Skin epidermis (tissue), 12 donors: ENCODE results near the gene ACY1.
"Not testable (repeated sequence)": the region's sequence is repeated elsewhere in the genome, so short reads cannot be mapped to it uniquely, and the experiment has no call there.

Experiments used
- H3K27ac ChIP-seq, 21 experiments: fragments of 200-600 bp; sonication (generic) in 11 of 21; one replicate each; pipeline ENCODE4 v1.5.0; 2020; ENCODE audit warnings: mild to moderate bottlenecking in 3 of 21, inconsistent platforms in 2 of 21, moderate library complexity in 2 of 21
- H3K4me3 ChIP-seq, 7 experiments: fragments of 200-600 bp; sonication (generic) in 2 of 7; one replicate each; pipeline ENCODE4 v1.5.0; 2020; ENCODE audit warnings: inconsistent platforms in 2 of 7, mild to moderate bottlenecking in 2 of 7, moderate library complexity in 1 of 7

The ACY1 gene

DNA sequence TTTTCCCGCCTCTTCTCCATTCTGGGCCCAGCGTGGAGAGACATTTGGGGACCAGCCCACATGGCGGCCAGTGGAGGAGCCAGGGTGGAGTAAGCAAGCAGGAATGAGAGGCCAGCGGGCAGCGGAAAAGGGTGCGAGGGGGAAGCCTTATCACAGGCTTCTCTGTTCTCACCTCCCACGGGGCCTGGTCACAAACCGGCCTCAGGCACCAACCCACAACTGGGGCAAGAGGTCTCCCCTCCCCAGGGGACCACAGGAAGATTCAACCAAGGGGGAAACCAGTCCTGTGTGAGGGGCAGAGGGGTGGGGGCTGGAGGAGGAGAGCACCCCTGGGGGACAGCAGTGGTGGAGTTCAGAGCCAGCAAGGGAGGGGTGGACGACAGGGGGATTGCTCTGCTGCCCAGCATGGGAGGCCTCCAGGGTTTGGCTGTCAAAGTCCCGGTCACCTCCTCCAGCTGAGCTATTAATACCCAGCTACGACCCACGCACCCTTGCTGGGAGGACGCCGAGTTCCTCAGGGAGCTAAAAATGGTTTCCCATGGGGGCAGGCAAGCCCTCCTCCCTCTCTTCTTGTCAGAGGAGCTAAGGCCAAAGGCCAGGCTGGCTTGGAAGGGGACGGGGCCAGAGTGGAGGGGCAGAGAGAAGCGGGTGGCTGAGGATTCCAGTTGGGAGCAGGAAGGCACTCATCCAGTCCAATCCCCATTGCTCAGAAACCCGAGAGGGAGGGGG, 36.2 kb downstream of the ACY1 start:
- H3K27ac ChIP-seq, result peak overlapping the region in 2 of 21 experiments; percentile 24 to 57

DNA sequence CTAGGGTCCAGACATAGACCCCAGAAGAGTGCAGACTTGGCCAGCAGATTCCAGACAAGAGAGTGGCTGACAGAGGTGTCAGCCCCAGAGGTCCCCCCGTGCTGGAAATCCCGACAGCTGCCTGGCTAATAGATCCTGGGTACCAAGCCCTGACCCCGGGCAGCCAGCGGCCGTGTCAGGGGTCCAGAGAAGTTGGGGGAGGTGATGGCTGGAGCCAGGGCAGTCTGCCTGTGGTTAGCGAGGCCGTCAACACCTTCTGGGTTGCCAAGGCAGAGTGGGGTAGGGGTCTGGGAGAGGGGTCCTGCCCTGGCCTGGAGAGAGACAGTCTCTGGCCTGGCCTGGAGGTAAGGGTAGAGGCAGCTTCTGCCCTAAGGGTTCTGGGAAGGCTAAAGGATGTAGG, 37.5 kb downstream of the ACY1 start:
- Histone ChIP-seq H3K27ac (peak overlapping the region in 2 of 21 experiments; percentile 34 to 37), H3K4me3 (no peak overlapping the region)

More for the DNA sequence above, 36.2 kb downstream of the ACY1 start:
- H3K4me3 ChIP-seq, result no peak overlapping the region

DNA sequence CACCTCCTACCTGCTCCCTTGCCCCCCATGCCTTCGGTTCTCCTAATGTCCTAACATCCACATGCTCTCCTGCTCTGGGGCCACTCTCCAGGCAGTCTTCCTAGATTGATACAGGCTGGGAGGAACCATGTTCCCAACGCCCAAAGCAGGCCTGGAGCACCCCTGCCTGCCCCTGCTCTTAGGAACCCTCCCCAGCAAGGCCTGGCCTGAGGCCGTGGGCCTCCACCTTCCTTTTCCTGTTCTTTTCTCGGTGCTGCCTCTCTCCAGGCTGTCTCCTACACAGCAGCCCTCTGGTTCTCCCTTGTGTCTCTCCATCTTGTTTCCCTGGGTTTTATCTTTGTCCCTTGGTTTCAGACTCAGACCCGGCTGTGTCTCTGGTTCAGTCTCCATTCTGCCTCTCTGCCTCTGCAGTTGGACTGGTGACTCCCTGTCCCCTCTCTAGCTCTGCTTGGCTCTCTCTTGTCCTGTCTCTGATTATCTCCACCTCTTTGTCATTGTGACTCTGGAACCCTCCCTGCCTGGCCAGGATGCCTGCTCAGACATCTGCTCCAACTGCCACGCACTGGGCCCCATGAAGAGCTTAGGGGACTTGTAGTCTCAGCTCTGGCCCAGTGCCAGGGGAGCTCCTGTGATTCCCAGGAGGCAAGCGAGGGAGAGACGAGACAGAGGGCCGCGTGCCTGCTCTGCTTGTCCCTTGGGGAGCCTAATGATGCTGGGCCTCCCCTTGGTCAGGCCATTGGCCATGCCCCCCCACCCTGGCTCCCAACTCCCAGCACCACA, 38.3 kb downstream of the ACY1 start:
- H3K4me3 ChIP-seq, result no peak overlapping the region
- H3K27ac ChIP-seq, result peak overlapping the region in 4 of 21 experiments; percentile 28 to 37 (median 32)

DNA sequence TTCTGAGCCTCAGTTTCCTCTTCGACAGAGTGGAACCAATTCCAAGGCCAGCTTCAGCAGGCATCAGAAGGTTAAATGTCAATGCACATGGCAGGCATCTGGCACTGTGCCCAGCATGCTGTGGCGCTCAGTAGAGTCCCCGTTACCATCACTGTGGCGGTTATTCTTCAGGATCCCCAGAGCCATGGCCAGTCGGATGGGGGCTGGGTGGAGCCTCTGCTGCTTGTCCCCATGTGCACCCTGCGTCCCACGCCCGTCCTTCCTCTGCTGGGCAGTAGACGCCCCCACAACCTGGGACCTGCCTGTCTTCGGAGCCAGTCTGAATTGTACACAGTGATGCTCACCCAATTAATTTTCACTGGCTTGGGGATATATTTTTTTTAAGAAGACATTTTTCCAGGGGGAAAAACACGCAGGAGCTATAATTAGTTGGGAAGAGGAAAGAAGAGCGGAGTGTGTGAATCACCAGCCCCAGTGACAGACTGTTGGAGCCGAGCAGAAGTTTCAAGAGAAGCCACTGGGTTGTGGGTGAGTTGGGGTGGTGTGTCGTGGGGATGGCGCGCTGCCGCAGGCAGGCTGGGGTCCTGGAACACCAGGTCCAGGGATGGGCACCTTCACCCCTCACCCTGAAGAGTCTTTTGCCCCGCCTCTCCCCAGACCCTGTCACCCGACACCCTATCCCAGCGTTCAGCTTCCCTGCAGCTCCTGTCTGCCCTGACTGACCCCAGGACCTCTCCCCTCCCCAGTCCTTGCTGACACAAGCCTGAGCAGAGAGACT, 39.2 kb downstream of the ACY1 start:
- Histone ChIP-seq H3K27ac (peak overlapping the region in 1 of 21 experiments; percentile 31), H3K4me3 (no peak overlapping the region)

DNA sequence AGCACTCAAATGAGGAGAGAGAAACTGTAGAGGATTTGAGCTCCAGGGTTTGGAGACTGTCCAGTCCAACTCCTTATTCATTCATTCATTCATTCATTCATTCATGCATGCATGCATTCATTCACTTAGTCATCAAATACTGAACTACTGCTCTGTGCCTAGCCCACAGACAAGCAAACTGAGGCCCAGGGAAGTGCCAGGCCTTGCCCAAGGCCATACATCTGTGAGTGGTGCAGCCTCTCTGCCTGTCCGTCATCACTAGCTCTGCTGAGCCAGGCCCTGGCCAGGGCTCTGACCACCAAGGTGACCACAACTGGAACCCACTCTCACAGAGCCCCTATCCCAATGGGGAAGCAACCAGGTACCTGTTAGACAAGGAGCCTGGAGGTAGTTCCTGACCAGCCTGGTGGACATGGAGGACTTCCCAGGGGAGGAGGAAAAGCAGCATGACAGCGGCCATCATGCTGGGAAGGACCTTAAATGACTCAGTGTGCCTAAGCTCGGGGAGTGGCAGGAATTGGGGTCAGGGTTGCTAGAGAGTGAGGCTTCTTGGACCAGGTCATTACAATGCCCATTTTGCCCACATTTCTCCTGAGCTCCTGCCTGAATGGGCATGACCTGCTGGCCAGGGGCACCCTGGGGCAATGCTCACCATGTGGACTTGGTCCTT, 39.9 kb downstream of the ACY1 start:
- Histone ChIP-seq H3K27ac (peak overlapping the region in 2 of 21 experiments; percentile 12 to 44), H3K4me3 (no peak overlapping the region)

DNA sequence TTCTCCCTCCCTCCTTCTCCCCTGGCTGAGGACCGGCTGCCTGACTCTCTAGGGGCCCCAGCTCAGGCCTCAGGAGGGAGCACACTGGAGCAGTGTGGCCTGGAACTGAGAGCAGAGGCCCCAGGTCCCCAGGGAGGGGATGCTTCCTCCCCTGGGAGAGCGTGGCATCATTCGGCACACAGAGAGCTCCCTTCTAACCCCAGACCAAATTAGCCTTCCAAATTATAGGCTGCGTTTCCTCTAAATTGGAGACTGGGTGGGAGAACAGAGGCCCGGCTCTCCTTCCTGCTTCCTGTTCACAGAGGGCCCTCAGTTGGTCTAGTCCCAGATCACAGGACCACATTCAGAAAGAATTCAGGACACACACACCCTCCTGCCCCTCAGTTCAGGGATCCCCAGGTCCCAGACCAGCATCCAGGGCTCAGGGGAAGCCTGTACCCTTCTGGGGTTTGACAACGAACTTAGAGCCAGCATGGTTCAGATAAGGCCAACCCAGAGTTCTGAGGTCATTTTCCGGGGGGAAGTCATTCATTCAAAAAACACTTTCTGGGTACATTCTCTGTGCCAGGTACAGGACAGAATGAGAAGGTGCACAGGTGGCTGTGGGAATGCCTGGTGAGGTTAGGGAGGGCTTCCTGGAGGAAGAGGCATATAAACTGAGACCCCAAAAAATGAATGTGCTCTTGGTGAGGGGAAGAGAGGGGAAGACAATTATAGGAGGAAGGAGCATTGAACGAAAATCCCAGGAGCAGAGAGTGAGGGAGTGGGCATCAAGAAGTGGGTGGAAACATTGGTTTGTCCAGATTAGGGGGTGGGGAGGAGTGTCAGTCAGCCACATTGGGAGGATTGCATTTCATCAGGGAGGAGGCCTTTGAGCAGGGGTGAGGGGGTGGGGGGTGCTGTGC, 40.8 kb downstream of the ACY1 start:
- Histone ChIP-seq H3K27ac (peak overlapping the region in 2 of 21 experiments; percentile 12 to 44), H3K4me3 (no peak overlapping the region)

DNA sequence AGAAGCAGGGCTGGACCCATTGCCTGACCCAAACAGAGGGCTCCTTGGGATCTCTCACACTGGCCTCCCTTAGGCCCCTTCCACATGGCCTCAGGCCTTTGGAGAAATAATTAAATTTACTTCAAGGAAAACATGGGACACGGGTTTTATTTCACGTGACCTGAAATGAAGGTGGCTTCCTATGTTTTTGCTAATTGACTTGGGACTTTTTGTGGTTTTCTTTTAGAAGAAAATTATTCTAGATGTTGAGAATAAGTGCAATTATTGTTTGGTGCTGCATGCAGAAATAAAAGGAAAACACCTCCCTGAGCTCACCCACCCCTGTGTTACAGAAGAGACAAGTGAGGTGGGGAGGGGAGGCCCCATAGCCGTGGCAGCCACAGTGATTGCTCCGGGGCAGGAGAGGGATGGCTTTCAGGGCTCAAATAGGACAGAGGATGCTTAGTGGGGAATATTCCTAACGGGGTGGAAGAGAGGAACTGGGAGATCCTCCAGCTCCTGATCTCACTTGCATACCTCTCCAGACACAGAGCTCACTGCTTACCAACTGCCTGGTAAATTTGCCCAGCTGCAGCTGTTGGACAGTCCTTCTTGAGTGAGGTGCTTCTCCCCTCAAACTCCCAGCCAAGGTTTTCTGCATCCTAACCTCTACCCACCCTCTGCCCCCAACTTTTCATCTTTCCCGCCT, 41.6 kb downstream of the ACY1 start:
- no peak overlapping the region for H3K4me3 ChIP-seq
- no peak overlapping the region for H3K27ac ChIP-seq

DNA sequence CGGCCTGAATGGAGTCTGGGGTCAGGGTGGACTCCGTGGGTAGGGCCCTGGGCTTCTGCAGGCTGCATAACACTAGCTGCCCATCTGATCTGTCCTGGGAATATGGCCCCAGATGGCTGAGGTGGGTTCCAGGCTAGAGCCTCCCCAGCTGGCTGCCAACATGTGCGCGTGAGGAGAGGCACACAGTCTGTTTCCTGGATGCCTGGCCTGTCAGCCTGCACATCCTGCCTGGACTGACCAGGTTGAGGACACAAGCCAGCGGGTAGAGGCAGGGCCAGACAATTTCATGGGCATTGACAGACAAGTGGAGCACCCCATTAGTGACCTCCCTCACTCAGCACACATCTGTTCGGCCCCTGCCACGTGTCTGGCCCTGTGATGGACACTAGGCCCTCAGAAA, 42.1 kb downstream of the ACY1 start:
- Histone ChIP-seq H3K4me3 (no peak overlapping the region), H3K27ac (no peak overlapping the region)

DNA sequence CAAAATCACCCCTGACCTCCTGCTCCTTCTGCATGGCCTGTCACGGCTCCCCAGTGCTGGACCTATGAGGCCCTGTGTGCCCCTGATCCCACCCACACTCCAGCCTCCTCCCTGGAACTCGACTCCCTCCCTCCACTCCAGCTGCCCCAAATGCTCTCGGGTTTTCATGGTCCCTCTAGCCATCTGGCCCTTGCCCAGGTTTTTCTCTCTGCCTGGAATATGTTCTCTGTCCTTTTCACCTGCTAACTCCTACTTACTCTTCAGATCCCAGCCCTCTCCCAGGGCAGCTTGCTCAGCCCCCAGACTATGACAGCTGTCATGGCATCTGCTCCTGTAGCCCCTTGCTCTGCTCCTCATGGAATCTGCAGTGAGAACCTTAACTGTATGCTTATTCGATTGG, 42.7 kb downstream of the ACY1 start:
- no peak overlapping the region for H3K4me3 ChIP-seq
- no peak overlapping the region for H3K27ac ChIP-seq

DNA sequence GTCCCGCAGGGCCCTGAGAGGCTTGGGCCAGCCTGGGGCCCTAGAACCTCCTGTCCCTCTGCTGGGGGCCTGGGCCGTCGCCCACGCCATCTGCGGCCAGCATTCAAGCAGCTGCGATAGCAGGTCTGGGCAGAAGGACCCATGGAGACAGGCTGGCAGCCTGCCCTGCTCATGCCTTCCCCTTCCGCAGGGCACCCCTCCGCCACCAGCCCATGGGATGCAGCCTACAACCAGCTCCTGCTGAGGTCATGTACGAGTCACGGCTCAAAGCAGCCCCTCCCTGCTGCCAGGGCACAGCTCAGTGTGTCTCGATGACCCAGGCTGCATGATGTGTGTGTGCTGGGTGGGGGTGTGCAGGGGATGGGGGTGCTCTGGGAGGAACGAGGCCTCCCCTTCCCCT, 45.2 kb downstream of the ACY1 start:
- no peak overlapping the region for H3K27ac ChIP-seq
- H3K4me3 ChIP-seq, result no peak overlapping the region

DNA sequence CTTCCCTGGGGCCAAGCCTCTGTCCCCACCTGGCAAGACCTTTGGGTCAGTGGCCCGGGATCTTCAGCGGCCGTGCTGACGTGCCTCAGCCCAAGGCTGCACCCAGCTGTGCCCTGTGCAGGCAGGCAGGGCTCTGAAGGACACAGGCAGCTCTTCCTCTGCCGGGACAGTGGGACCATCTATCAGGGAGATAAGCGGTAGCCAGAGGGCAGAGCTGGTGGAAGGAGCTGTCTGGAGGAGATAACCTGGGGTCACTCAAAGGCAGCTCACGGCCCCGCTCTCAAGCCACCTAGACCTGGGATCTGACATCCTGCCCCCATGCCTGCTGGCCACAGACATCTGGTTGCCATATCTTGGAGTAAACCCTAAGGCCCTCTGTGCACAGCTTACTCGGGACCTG, 45.7 kb downstream of the ACY1 start:
- Histone ChIP-seq H3K4me3 (no peak overlapping the region), H3K27ac (no peak overlapping the region)

DNA sequence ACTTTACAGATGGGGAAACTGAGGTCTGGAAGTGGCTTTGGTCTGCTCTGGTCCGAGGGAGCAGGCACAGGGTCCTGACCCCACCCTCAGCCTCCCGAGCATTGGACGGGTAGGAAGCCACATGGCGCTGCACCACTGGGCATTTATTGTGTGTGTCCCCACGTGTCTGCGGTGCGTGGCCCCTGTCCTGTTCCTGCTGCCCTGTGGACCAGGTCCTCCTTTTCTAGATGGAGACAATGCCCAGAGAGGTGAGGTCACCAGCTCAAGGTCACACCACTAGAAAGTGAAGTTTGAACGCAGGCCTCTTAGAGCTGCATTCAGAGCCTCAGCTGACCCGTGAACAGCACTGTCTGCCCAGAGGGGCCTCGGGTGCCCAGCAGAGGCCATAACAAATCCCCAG, 46.2 kb downstream of the ACY1 start:
- Histone ChIP-seq H3K4me3 (no peak overlapping the region), H3K27ac (no peak overlapping the region)

DNA sequence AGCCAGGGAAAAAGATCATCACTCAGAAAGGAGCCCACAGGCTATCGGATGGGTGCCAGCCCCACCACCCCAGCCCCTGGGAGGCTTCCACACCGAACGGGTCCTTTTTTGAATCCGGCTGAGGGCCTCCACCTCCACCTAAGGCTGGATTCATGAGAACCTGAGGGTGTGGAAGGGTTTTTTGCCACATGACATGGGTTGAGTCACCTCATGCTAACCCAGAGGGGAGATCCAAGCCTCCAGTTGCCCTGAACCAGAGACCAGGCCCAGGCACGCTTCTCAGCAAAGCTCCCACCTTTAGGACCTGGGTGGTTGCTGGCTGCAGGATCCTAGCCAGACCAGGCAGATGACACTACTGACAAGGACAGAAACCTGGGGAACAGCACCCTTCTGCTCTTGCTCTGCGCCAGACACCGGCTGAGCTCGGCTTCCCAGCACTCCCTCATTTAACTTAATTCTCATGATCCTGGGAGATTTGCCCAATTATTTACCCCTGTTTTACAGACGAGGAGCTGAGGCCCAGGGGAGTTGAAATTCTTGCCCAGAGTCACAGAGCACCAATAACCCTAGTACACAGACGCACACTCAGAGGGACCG, 47.5 kb downstream of the ACY1 start:
- Histone ChIP-seq H3K27ac (peak overlapping the region in 1 of 21 experiments; percentile 30), H3K4me3 (no peak overlapping the region)

DNA sequence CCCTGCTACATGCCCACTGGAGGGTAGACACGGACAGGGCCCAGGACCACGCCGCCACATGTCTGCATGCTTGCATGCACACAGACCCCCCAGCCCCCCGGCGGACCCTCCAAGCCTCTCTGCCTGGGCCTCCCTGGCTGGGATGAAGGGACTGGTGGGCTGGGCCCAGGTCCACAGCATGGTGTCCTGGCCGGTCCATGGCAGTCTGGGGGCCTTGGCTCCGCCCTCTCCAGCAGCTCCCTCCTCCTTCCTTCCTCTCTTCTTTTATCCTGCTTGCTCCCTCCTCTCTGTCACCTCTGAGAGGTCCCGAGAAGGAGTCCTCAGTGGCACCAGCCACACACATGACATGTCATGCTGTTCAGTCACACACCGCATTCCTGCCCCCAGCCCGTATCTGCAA, 48.6 kb downstream of the ACY1 start:
- Histone ChIP-seq H3K27ac (no peak overlapping the region), H3K4me3 (no peak overlapping the region)

DNA sequence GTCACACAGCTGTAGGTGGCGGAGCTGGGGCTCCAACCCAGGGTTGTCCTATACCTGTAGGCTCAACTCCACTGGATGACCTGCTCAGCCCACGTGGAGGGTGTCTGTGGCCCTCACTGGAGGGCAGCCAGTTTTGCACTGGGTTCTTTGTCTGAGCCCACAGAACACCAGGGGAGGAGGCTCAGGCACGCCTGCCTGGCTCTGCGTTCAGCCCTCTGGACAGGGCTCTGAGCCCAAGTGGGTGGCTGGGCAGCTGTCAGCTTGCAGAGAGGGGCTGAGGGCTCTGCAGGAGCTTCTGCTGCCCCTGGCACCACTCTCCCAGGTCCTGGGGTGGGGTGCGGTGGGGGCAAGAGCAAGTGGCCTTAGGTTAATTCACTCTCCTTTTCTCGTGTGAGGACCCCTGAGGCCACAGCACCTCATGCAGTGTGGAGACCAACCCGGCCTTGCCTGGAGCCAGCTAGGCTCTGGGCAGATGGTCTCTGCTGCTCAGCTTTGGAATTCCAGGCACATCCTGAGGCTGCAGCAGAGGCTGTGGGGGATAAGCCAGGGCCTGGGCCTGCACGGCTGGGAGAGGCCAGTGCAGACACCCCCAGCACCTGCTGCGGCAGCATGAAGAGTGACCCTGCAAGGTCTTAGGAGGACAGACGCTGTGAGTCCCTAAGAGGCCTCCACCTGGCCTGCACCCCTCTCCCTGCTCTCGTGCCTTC, 49.5 kb downstream of the ACY1 start:
- Histone ChIP-seq H3K4me3 (no peak overlapping the region), H3K27ac (no peak overlapping the region)

DNA sequence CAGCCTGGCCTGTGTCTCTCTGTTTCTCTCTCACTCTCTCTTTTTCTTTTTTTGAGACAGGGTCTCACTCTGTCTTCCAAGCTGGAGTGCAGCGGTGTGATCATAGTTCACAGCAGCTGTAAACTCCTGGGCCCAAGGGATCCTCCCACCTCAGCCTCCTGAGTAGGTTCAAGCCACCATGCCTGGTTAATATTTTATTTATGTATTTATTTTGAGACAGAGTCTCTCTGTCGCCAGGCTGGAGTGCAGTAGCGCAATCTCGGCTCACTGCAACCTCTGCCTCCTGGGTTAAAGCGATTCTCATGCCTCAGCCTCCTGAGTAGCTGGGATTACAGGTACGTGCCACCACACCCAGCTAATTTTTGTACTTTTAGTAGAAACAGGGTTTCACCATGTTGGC, 50.4 kb downstream of the ACY1 start:
- not testable (repeated sequence) for H3K27ac ChIP-seq, H3K4me3 ChIP-seq

DNA sequence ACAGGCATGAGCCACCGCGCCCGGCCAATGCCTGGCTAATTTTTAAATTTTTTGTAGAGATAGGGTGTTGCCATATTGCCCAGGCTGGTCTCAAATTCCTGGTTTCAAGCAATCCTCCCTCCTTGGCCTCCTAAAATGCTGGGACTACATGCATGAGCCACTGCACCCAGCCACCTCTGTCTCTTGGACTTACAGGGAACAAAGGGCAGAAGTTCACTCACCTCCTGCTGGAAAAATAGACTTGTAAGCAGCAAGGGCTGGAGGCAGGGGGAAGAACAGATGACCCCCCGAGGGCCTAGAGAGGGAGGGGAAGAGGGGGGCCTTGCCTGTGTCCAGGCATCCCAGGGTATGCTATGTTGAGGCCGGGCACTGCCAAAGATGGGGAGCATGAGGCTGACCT, 50.9 kb downstream of the ACY1 start:
- no peak overlapping the region for H3K27ac ChIP-seq

More for the DNA sequence above, 50.9 kb downstream of the ACY1 start:
- H3K4me3 ChIP-seq, result no peak overlapping the region
